Panc1 (cell line): Measurements from ENCODE around the gene ELAC1. TPM values are rescaled to one million over a fixed set of nuclear protein-coding genes. Genes with fewer than 3 reads are reported as not detected.

Source experiments
- ATAC-seq: fragments of 200-7000 bp; cut with Tn5 transposase; 2 replicates; pipeline ENCODE4 v1.9.1; 2020; ENCODE audit warnings: mild to moderate bottlenecking, moderate library complexity
- BruUV-seq: library from RNA; stranded (reverse); fragments of 400-500 nt; replicated peaks from 2 replicates; lab custom pipeline; 2021; lab: Mats Ljungman, UMichigan
- CTCF ChIA-PET: fragments of 300-600 bp; sonication (Branson Sonifier 250); formaldehyde crosslinking; loops from one replicate; lab custom pipeline; 2022; ENCODE audit warnings: antibody characterized with exemption; lab: Charles Lee
- POLR2A ChIA-PET: fragments of 300-600 bp; sonication (Branson Sonifier 250); formaldehyde crosslinking; loops from one replicate; lab custom pipeline; 2022; ENCODE audit warnings: antibody characterized with exemption; lab: Charles Lee
- DNase-seq: peaks from one replicate; pipeline ENCODE4 v3.0.0-alpha.2; 2010; ENCODE audit warnings: low read depth, low spot score
- H3K27ac ChIP-seq: 2 replicates; pipeline ENCODE4 v1.5.1; 2011; ENCODE audit warnings: mild to moderate bottlenecking, low read length, inconsistent platforms
- H3K27me3 ChIP-seq: fragments of 200-500 bp; sonication (Bioruptor generic); 2 replicates; pipeline ENCODE4 v1.6.0; 2014; ENCODE audit warnings: low read length, inconsistent platforms; ENCODE audit not compliant: control insufficient read depth, insufficient read depth
- H3K36me3 ChIP-seq: fragments of 200-500 bp; sonication (Bioruptor generic); 2 replicates; pipeline ENCODE4 v1.5.1; 2014; ENCODE audit warnings: inconsistent platforms, mild to moderate bottlenecking, low read length, moderate library complexity; ENCODE audit not compliant: control insufficient read depth, insufficient read depth
- H3K4me1 ChIP-seq: 2 replicates; pipeline ENCODE4 v1.5.1; 2011; ENCODE audit warnings: inconsistent platforms, mild to moderate bottlenecking, low read length, moderate library complexity; ENCODE audit not compliant: control insufficient read depth, insufficient read depth
- H3K4me3 ChIP-seq, 2 experiments: 2 replicates each; pipeline ENCODE4 v1.5.1; 2011 to 2012; ENCODE audit warnings: low read depth in 2 of 2, low read length in 2 of 2, mild to moderate bottlenecking in 2 of 2, inconsistent platforms in 1 of 2, moderate library complexity in 1 of 2
- H3K9me3 ChIP-seq: fragments of 200-500 bp; sonication (Bioruptor generic); 2 replicates; pipeline ENCODE4 v1.5.1; 2014; ENCODE audit warnings: low read depth, mild to moderate bottlenecking, inconsistent platforms, low read length, moderate library complexity; ENCODE audit not compliant: control insufficient read depth, insufficient read depth
- CTCF ChIP-seq: fragments of 450-650 bp; IDR thresholded peaks from 2 replicates; pipeline ENCODE4 v1.5.1; 2017; ENCODE audit warnings: mild to moderate bottlenecking
- POLR2AphosphoS5 ChIP-seq: IDR thresholded peaks from 2 replicates; pipeline ENCODE4 v1.6.1; 2012; ENCODE audit warnings: mild to moderate bottlenecking, low read depth, low read length, moderate library complexity
- REST ChIP-seq, 2 experiments: IDR thresholded peaks; 2 replicates each; pipeline ENCODE4 v1.6.1; 2011 to 2012; ENCODE audit warnings: low read depth in 2 of 2, control low read depth in 1 of 2, low read length in 1 of 2, mild to moderate bottlenecking in 1 of 2, moderate library complexity in 1 of 2; ENCODE audit not compliant: insufficient read depth in 1 of 2
- SIN3A ChIP-seq: IDR thresholded peaks from 2 replicates; pipeline ENCODE4 v1.6.1; 2012; ENCODE audit warnings: low read depth, mild to moderate bottlenecking, low read length, moderate library complexity, borderline replicate concordance; ENCODE audit not compliant: insufficient read depth
- TCF7L2 ChIP-seq: IDR thresholded peaks from 2 replicates; pipeline ENCODE4 v1.6.1; 2011; ENCODE audit warnings: mild to moderate bottlenecking, low read depth, low read length, inconsistent platforms
- in situ Hi-C: cut with HindIII; loops from 2 replicates; pipeline ENCODE4 v1.10.0; 2016; ENCODE audit warnings: low sequenced_read_pairs, low pct_unique_long_range_greater_than_20kb
- intact Hi-C: fragments of 100-400 bp; cut with micrococcal nuclease; formaldehyde crosslinking; loops from one replicate; pipeline ENCODE4 v1.10.0; 2022; ENCODE audit not compliant: unreplicated experiment
- total RNA-seq: library from RNA; stranded (reverse); gene quantifications from one replicate; pipeline ENCODE4 v1.2.1, GENCODE V29; 2021; ENCODE audit not compliant: unreplicated experiment

Gene ELAC1
- total RNA-seq, 1 experiment from 2014 or later, result 4.6 TPM

- intact Hi-C loops, result no loop called here
- H3K4me3 ChIP-seq, result no peak overlapping the region
These were observed 1.6 kb downstream of the ELAC1 start for GRCh38 chr18:50969448-50969847.

GRCh38 chr18:50970006-50970405 is 2.2 kb downstream of the ELAC1 start:
- no peak for DNase-seq

More at GRCh38 chr18:50969448-50969847, 1.6 kb downstream of the ELAC1 start:
- BruUV-seq, result no TSS peak
- no peaks in the 10 kb centered on the region for H3K9me3 ChIP-seq
- H3K27me3 ChIP-seq, result no peaks in the 10 kb centered on the region
- H3K4me1 ChIP-seq, result peaks cover 18% of the 10 kb centered on the region
- DNase-seq (no peak), ATAC-seq (no peak)
- in situ Hi-C loops, result no loop called here
- POLR2A ChIA-PET, result no interaction called here
- CTCF ChIA-PET, result no interaction called here
- H3K27ac ChIP-seq, result no peak overlapping the region
- H3K36me3 ChIP-seq, result no peaks in the 10 kb centered on the region; the same call in 1 of the 2 replicates
- TF ChIP-seq SIN3A (no peak), POLR2AphosphoS5 (no peak), TCF7L2 (no peak), CTCF (no peak), REST (IDR thresholded peaks at IDR 0.05; ENCODE audit: insufficient read depth in 1 of 2, low read depth in 2 of 2, low read length in 1 of 2) (no peak)

More at GRCh38 chr18:50970006-50970405, 2.2 kb downstream of the ELAC1 start:
- ChIA-PET CTCF (no interaction called here), POLR2A (no interaction called here)
- no peak overlapping the region for H3K4me3 ChIP-seq
- no peaks in the 10 kb centered on the region for H3K9me3 ChIP-seq
- no peaks in the 10 kb centered on the region for H3K27me3 ChIP-seq
- no peak for TF ChIP-seq POLR2AphosphoS5
- no peak for TF ChIP-seq CTCF
- no peak for TF ChIP-seq REST (IDR thresholded peaks at IDR 0.05; ENCODE audit: insufficient read depth in 1 of 2, low read depth in 2 of 2, low read length in 1 of 2)
- TF ChIP-seq TCF7L2, result no peak
- TF ChIP-seq SIN3A, result no peak
- BruUV-seq, result no TSS peak
- intact Hi-C loops, result no loop called here
- ATAC-seq, result no peak
- peaks cover 18% of the 10 kb centered on the region for H3K4me1 ChIP-seq
- no peak overlapping the region for H3K27ac ChIP-seq
- no peaks in the 10 kb centered on the region; the same call in 1 of the 2 replicates for H3K36me3 ChIP-seq
- in situ Hi-C loops, result no loop called here
